Hematopoietic multipotent progenitor cell treated with erythropoietin and hydrocortisone succinate and interleukin-3 and kit ligand, for 4 days (in vitro differentiated cells): ENCODE data around the gene ABCC3.

ENCODE experiments used
- DNase-seq: peaks from one replicate; pipeline ENCODE4 v3.0.0-alpha.2; 2015

ABCC3 gene

DNA sequence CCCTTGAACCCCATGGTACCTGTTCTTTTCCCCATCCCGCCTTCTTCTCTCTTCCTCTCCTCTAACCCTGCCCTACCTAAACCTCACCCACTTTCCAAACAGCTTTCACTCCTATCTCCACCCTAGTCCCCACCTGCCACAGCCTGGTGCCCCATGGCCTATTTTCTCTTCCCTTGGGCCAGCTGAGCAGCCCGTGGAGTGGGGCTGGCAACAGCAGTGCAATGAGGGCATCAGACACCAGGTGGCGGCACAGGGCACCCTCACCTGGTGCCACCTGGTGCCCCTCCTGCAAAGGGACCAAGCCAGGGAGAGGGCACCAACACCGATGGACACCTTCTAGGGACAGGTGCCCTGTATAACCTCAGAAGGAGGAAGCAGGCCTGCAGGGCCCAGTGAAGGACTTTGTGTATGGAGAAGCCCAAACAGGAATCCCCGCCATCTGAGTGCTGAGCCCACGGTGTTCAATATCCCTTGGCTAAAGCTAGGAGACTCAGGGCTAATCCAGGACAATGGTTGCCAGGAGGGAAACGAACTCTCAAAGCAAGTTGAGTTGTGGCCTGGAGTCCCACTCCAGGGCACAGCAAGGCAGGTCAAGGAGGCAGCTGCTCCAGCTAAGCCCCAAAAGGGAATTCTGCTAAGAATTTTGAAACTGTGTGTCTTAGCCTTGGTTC, 4.0 kb upstream of the ABCC3 start:
- peak; percentile 49 for DNase-seq

GRCh38 chr17:50631195-50631907, 3.3 kb upstream of the ABCC3 start:
- DNase-seq, result no peak

DNA sequence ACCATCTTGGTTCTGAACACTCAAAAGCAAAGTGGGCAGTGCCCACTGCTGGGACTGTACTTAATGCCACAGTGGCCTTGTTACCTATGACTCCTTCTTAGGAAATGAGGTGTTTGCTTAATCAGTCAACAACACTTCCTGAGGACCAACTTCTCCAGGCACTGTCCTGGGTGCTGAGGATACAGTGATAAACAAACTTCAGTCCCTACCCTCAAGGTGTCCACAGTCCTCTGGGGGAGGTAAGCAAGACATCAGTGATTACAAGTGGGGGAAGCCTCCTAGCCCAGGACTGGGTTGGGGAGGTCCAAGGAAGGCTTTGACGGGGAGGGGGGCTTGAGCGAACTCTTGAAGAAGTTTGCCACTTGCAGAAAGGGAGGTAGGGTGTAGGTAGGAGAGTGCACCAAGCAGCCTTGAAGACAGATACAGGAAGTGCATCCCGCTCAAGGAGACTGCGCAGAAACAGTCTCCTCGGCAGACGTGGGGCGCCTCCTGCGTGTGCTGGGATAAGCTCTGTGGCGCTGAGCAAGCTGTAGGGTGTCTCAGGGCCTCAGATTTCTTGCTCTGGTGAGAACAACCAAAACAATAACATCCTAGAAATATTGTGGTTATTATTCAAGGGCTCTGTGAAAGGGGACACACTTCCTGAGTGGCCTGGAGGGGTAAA, 2.6 kb upstream of the ABCC3 start:
- DNase-seq, result no peak

DNA sequence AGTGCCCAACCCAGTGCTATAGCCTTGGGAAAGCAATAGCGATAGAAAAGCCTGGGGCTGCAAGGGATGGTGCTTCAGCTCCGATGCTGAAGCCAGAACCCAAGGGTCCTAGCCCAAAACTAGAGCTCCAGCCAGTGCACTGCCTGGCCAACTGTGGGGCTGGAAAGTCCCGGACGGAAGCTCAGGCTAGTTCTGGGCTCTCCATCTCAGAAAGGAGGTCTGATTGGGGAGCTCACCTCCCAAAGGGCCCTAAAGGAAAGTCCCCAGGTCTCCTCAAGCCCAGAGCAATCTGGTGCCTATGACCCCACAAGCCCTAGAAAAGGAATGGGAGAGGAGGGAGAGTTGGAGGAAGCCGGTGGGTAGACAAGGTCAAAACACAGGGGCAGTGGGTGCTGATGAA, 2.0 kb upstream of the ABCC3 start:
- no peak for DNase-seq

GRCh38 chr17:50633683-50634082, 998 bp upstream of the ABCC3 start:
- no peak for DNase-seq

DNA sequence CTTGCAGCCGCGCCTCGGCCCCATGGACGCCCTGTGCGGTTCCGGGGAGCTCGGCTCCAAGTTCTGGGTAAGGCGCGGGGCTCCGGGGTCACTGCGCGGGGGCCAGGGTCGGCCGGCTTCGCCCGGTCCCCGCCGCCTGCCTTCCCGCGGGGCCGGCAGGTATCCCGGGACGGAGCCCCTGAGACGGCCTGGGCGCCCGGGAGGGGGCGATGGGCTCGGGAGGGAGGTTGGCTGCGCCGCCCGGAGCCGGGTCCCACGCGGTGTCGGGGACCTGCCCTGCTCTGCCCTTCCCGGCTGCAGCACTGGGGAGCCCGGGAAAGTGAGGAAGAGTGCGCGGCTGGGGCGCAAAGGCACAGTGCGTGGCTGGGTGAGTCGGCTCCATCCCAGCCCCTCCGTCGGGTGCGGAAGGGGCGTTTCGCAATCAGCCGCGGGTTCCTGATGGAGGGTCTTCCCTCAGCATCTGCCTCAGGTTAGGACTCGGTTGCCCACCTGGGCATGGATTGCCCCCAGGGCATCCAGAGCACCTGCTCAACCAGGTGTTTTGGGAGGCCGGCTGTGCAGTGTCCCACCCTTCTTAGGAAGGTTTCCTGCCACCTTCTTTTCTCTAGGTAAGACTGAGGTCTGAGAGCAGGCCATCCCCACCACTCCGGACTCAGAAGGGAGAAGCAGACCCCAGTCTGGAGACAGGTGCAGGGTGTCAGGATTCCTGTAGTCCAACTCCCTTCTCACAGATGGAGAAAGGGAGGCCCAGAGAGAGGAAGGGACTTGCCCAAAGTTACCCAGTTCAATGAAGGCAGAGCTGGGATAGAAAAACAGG, 442 bp downstream of the ABCC3 start:
- DNase-seq, result no peak

GRCh38 chr17:50635732-50635981, 976 bp downstream of the ABCC3 start:
- no peak for DNase-seq

DNA sequence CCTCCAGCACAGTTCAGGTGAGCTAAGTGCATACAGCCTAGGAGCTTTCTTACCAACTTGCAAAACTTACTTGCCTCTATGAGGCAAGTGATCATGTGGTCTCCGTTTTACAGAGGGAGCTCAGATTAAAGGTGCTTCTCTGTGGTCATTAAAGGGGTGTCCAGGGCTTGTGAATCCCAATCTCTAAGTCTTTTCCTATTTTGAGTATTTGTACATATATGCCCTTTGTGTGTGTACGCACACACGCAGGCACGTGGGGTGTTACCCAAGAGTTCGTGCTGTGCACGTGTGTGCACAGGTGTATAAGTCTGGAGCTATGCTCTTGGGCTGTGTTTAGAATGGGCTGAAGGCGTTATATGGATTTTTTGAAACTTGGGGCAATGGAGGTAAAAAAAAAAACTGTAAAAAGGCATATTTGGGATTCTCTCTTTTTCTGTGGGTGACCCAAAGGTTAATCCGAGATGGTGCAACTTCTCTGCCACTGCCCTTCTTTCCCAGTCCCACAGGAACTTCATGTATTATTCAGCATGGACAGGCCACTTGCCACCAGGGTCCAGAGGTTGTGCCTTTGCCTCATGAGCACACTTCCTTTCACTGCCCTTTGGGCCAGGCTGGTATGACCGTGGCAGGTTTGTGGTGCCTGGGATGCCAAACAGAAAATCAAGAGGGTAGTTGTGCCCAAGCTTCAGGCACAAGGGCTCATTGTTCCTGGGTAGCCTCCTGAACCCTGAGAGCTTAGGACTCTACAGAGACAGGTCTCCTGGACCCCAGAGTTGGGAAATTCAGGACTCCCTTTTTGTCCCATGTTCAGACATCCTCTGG, 1.5 kb downstream of the ABCC3 start:
- DNase-seq, result no peak

DNA sequence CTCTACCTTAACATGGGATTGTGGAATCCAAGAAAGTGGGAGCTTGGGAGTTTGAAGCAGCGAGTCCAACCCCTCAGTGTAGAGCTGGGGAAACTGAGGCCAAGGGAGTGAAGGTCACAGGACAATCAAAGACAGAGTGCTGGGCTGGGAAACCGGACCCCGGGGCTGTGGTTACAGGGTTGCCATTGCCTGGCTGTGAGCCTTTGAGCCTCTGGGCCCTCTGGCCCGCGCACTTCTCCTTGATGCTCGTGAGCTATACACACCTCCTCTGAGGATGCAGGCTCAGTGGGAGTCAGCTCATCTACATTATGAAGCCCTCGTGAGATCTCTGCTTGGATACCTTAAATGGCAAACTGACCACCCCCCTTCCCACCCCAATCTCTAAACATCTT, 2.1 kb downstream of the ABCC3 start:
- no peak for DNase-seq

DNA sequence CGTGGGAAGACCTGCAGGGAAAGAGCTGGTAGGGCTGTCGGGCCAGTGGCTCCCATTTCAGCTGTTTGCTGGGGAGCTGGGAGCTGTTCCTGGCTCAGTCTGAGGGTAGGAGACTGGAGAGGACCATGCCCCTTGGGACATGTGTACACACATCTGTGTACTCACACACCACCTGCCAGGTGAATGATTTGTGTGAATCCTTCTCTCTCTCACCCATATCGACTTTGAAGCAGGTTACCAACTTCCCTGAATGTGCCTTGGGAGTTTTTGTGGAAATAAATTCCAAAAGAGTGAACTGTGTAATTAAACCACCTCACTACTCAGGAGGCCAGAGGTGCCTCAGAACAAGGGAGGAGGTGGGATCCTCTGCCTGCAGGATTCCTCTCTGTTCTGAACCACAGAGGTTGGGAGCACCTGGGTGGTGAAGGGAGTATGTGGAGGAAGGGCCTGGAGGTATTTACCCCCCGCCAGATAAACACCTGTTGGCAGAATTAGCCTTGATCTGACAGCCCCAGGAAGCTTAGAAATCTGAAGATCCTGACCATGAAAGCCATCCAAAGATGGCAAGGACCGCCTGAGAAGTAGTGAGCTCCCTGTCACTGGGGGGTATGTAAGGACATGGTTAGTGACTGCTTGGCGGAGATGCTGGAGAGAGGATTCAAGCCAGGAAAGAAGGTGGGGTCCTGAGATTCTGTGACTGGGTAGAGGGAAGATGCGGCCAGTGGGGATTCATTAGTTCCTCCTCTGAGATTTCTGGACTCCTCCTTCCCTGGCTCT, 3.3 kb downstream of the ABCC3 start:
- no peak for DNase-seq

DNA sequence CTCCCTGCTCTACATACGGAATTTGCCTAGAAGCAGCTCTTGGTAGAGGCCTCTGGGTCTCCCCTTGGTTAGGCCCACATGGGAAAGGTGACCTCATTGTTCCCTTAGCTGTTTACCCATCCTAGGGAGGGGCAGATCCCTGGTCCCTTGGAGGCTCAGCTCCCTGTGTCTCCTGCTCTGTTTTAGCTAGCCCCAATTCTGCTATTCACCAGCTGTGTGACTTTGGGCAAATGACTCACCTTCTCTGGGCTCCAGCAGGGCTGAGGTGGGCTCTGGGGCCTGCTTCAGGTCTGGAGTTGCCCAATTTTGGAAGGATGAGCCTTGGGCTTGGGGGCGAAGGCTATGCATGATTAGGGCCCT, 3.9 kb downstream of the ABCC3 start:
- no peak for DNase-seq

GRCh38 chr17:50638966-50639713, 4.5 kb downstream of the ABCC3 start:
- no peak for DNase-seq

GRCh38 chr17:50640686-50641351, 6.1 kb downstream of the ABCC3 start:
- DNase-seq, result peak; percentile 92

GRCh38 chr17:50641357-50641756, 6.7 kb downstream of the ABCC3 start:
- DNase-seq, result no peak

GRCh38 chr17:50642071-50642721, 7.5 kb downstream of the ABCC3 start:
- no peak for DNase-seq

DNA sequence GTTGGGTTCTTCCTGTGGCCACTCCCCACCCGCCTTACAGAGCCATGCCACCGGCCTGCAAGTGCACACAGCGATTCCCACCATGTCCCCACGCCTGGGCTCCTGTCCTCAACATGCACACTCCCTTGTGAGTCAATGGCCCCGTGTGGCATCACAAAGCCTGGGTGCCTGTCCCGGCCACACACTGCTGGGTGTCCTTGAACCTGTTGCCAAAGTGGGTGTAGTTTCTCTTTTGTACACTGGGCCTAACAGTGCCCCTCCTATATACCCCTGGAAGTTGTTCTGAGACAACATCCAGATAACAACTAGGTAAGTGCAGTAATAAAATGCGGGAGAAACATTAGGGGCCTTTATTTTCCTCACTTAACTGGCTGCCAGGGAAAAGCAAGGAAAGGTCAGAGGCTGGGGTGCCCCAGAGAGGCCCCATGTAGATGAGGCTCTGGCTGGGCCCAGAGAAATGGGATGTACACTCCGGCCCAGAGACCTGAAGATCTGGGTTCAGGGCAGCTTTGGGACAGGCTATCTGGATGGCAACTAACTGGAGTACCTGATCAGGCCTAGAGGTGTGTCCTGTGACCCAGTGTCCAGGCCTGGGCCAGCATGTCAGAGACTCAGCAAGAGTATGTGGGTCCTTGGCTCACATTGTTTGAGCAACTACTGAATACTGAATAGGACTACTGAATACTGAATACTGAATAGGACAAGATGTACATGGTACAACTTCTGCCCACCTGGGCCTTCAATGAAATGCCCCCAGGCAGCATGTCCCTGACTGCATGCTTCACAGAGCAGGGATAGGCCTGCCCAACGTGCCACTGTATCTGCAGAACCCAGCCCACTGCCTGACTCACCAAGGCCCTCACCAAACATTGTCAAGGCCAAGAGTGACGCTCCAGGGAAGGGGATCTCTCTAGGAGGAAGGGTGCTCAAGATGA, 8.3 kb downstream of the ABCC3 start:
- DNase-seq, result no peak

DNA sequence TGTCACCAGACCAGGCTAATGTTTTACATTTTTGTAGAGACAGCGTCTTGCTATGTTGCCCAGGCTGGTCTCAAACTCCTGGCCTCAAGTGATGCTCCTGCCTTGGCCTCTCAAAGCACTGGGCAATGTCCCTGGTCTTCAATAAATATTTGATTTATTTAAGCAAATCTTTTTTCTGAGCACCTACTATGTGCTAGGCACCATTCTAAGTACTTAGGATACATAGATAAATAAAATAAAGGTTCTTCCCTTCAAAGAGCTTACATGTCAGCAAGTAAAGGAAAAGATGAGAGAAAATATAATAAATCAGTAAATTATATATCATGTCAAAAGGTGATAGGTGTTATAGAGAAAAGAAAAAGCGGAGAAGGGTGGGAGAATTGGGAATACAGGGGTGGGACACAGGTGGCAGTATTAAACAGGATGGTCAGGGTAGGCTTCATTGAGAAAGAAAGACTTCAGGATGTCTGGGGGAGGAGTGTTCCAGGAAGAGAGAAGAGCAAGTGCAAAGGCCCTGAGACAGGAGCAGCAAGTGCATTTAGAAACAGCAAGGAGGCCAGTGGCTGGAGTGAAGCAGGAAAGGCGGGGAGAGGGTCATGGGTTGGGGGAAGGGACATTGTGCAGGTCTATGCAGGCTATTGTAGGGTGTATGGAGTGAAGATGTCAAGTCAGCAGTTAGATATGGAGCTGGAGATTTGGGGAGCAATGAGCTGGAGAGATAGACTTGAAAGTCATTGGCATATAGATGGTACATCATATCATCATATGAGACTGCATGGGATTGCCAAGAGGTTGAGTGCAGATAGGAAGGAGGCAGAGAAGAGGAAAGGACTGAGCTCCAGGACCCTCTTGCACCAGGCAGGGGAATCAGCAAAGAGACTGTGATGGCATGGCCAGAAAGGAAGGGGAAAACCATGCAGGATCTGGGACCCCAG, 11.3 kb downstream of the ABCC3 start:
- no peak for DNase-seq

- no peak for DNase-seq
Measured at GRCh38 chr17:50647187-50647586, 12.5 kb downstream of the ABCC3 start.
